Keratinocyte (primary cell): Measurements from ENCODE around the gene ARID5A. TPM values are rescaled to one million over a fixed set of nuclear protein-coding genes. Genes with fewer than 3 reads are reported as not detected.
"Not testable (repeated sequence)": the region's sequence is repeated elsewhere in the genome, so short reads cannot be mapped to it uniquely, and the experiment has no call there.

Source experiments
- DNase-seq: peaks from one replicate; pipeline ENCODE4 v3.0.0-alpha.2; 2011; ENCODE audit warnings: low read depth, missing footprints, low spot score
- FAIRE-seq: peaks from 2 replicates; lab custom pipeline; 2011; peaks lifted over from hg19 to GRCh38; lab: Jason Lieb, UNC
- H2AFZ ChIP-seq: 2 replicates; pipeline ENCODE4 v1.6.0; 2012; ENCODE audit warnings: low read length, control low read depth, inconsistent platforms; ENCODE audit not compliant: control insufficient read depth
- H3K27ac ChIP-seq: 2 replicates; pipeline ENCODE4 v1.5.1; 2011; ENCODE audit warnings: low read length; ENCODE audit not compliant: control insufficient read depth, insufficient read depth
- H3K27me3 ChIP-seq: 3 replicates; pipeline ENCODE4 v1.6.0; 2011; ENCODE audit warnings: low read length; ENCODE audit not compliant: control insufficient read depth, insufficient read depth; ENCODE audit errors: extremely low read depth
- H3K36me3 ChIP-seq, 2 experiments: 2 replicates in 1 of 2; 3 replicates in 1 of 2; pipeline ENCODE4 v1.5.1; 2011; ENCODE audit warnings: low read length in 2 of 2, mild to moderate bottlenecking in 1 of 2; ENCODE audit not compliant: control insufficient read depth in 2 of 2, insufficient read depth in 2 of 2; ENCODE audit errors: extremely low read depth in 1 of 2
- H3K4me1 ChIP-seq: 3 replicates; pipeline ENCODE4 v1.5.1; 2011; ENCODE audit warnings: low read length; ENCODE audit not compliant: control insufficient read depth, insufficient read depth; ENCODE audit errors: extremely low read depth
- H3K4me2 ChIP-seq: 3 replicates; pipeline ENCODE4 v1.6.0; 2011; ENCODE audit warnings: low read depth, low read length; ENCODE audit not compliant: control insufficient read depth, insufficient read depth; ENCODE audit errors: extremely low read depth
- H3K4me3 ChIP-seq, 3 experiments: fragments of 200-600 bp in 1 of 3; sonication (generic) in 1 of 3; 2 replicates in 2 of 3; 3 replicates in 1 of 3; pipeline ENCODE4 v1.5.1; 2011 to 2016; ENCODE audit warnings: low read length in 3 of 3, mild to moderate bottlenecking in 3 of 3, control low read depth in 2 of 3, inconsistent platforms in 1 of 3, low read depth in 1 of 3, mixed read lengths in 1 of 3, mixed run types in 1 of 3, moderate library complexity in 1 of 3; ENCODE audit not compliant: control insufficient read depth in 2 of 3, insufficient read depth in 2 of 3; ENCODE audit errors: extremely low read depth in 1 of 3
- H3K79me2 ChIP-seq: 2 replicates; pipeline ENCODE4 v1.6.0; 2012; ENCODE audit warnings: low read length; ENCODE audit not compliant: control insufficient read depth, insufficient read depth
- H3K9ac ChIP-seq: 3 replicates; pipeline ENCODE4 v1.6.0; 2011; ENCODE audit warnings: low read length; ENCODE audit not compliant: control insufficient read depth, insufficient read depth; ENCODE audit errors: extremely low read depth
- H3K9me1 ChIP-seq: 3 replicates; pipeline ENCODE4 v1.6.0; 2011; ENCODE audit warnings: low read length; ENCODE audit not compliant: control insufficient read depth, insufficient read depth; ENCODE audit errors: extremely low read depth
- H3K9me3 ChIP-seq: 2 replicates; pipeline ENCODE4 v1.5.1; 2012; ENCODE audit warnings: low read depth, low read length; ENCODE audit not compliant: control insufficient read depth
- H4K20me1 ChIP-seq: 3 replicates; pipeline ENCODE4 v1.6.0; 2011; ENCODE audit warnings: low read length; ENCODE audit not compliant: control insufficient read depth, insufficient read depth; ENCODE audit errors: extremely low read depth
- EZH2 ChIP-seq: IDR thresholded peaks from one replicate; pipeline ENCODE4 v1.6.1; 2012; ENCODE audit warnings: inconsistent platforms, mild to moderate bottlenecking, low read length, moderate library complexity
- dilution Hi-C: fragments of 300-500 bp; cut with MboI; formaldehyde crosslinking; loops from one replicate; pipeline ENCODE4 v1.7.0; 2020; ENCODE audit warnings: low sequenced_read_pairs; ENCODE audit not compliant: extremely low pct_ligation_motif_present
- polyA plus RNA-seq, 5 experiments: library from polyadenylated mRNA; depleted of rRNA in 3 of 5; stranded (reverse) in 3 of 5; stranded (forward) in 1 of 5; unstranded in 1 of 5; fragments of >200 nt; gene quantifications; 1 replicate in 1 of 5; 2 replicates in 3 of 5; 3 replicates in 1 of 5; pipeline versions ENCODE4 v1.2.1 to v1.2.3, GENCODE V29; 2011 to 2012; ENCODE audit warnings: missing spikeins in 2 of 5, low read depth in 1 of 5, low replicate concordance in 1 of 5
- TF ChIP-seq, protein P1 (sequence below), 3 experiments: IDR thresholded peaks in 1 of 3; conservative IDR thresholded peaks in 1 of 3; optimal IDR thresholded peaks in 1 of 3; 2 replicates in 2 of 3; 3 replicates in 1 of 3; pipeline versions ENCODE3 to v1.5.1; 2011; ENCODE audit warnings: low read length in 3 of 3, mild to moderate bottlenecking in 3 of 3, moderate library complexity in 2 of 3, control low read depth in 1 of 3, inconsistent platforms in 1 of 3; ENCODE audit not compliant: insufficient read depth in 2 of 3; ENCODE audit errors: extremely low read depth in 1 of 3

Gene ARID5A
- polyA plus RNA-seq, 1 donor (not counting 4 experiments of a cell fraction or from before 2014, with no cell fraction given): 1.6 TPM

DNA sequence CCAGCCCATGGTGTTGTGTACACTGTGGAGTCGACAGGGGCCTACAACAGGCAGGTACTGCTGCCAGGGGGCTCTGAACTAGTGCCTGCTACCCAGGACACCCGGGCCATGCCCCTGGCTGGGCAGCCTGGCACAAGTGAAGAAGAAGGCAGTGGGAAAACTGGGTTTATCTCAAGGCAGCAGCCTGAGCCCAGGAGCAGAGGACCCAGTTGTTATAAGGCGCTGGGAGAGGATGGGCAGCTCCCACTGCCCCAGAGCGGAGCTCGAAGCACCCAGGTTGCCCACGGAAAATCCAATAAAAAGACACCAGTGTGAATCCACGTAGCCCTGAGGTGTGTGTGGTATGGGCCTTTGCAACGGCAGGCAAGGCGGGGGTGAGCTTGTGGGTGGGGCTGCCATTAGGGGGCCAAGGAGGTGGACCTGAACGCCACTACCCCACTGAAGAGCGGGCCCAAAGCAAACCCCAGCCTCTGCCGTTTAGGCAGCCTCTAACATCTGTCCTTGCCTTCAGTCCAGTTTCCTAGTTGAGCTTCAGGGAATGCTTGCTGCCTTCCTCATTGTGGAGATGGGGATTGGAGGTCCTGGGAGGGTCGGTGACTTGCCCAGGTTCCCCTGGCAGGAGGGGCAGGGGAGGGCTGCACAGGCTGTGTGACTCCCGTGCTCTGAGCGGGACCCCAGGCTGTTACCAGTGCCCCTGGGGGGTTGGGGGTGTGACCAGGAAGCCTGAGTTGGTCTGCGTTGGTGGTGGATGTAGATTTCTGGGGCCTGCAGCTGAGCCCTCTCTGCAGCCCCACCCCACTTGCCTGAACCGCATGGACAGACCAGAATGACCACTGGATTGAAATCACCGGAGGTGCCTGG lies 16.0 kb downstream of the ARID5A start:
- no peak for TF ChIP-seq EZH2
- TF ChIP-seq, protein P1, sequence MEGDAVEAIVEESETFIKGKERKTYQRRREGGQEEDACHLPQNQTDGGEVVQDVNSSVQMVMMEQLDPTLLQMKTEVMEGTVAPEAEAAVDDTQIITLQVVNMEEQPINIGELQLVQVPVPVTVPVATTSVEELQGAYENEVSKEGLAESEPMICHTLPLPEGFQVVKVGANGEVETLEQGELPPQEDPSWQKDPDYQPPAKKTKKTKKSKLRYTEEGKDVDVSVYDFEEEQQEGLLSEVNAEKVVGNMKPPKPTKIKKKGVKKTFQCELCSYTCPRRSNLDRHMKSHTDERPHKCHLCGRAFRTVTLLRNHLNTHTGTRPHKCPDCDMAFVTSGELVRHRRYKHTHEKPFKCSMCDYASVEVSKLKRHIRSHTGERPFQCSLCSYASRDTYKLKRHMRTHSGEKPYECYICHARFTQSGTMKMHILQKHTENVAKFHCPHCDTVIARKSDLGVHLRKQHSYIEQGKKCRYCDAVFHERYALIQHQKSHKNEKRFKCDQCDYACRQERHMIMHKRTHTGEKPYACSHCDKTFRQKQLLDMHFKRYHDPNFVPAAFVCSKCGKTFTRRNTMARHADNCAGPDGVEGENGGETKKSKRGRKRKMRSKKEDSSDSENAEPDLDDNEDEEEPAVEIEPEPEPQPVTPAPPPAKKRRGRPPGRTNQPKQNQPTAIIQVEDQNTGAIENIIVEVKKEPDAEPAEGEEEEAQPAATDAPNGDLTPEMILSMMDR (optimal IDR thresholded peaks at IDR 0.05 in 1 of 3, IDR thresholded peaks at IDR 0.05 in 1 of 3, conservative IDR thresholded peaks at IDR 0.05 in 1 of 3; ENCODE audit: extremely low read depth in 1 of 3, insufficient read depth in 2 of 3, low read length in 3 of 3): no peak
- no peaks in the 10 kb centered on the region for H4K20me1 ChIP-seq
- no peaks in the 10 kb centered on the region for H3K27me3 ChIP-seq
- H3K9me3 ChIP-seq: peaks cover 2% of the 10 kb centered on the region
- dilution Hi-C loops: no loop called here
- no peaks in the 10 kb centered on the region for H3K9me1 ChIP-seq
- H2AFZ ChIP-seq: no peak overlapping the region
- no peaks in the 10 kb centered on the region for H3K36me3 ChIP-seq
- peaks cover 12% of the 10 kb centered on the region for H3K4me1 ChIP-seq
- no peak overlapping the region for H3K9ac ChIP-seq
- FAIRE-seq: no peak
- H3K79me2 ChIP-seq: no peaks in the 10 kb centered on the region
- no peak overlapping the region for H3K27ac ChIP-seq
- DNase-seq: no peak
- H3K4me2 ChIP-seq: no peak overlapping the region
- H3K4me3 ChIP-seq: no peak overlapping the region

DNA sequence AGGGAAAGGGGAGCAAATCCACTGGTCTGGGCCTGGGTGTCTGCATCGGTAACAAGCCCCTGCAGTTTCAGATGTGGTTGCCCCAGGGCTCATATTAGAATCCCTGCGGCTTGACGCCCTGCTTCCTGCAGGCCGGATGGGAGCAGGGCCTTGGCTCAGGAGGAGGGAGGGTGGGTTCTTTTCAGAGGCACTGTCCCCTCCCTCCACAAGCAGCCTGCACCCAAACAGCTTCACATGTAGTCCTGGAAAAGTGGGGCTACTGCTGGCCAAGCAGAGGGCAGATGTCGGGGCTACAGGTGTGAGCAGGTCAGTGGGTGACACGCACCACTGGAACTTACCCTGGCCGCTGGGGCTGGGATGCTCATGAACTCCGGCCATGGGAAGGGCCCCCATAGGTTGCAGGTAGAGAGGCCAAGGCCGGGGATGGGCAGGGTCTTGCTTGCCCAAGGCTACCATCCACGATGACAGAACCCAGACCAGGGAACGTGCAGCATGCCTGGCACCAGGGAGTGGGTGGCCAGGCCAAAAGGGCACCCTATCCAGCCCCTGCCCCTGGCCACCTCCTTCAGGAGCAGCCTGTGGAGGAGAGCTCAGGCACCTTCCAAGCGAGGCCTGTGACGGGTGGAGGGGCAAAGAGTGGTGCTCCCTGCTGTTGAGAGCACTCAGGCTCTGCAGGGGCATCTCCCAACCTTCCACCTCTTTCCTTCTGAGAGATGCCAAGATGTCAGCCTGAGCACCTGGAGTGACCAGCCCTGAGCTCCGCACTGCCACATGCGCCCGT lies 16.8 kb downstream of the ARID5A start:
- Histone ChIP-seq H3K4me3 (no peak overlapping the region), H3K9me1 (no peaks in the 10 kb centered on the region), H3K36me3 (no peaks in the 10 kb centered on the region), H3K79me2 (no peaks in the 10 kb centered on the region), H4K20me1 (no peaks in the 10 kb centered on the region), H3K27ac (no peak overlapping the region), H3K9ac (no peak overlapping the region), H3K4me2 (no peak overlapping the region), H3K4me1 (peaks cover 12% of the 10 kb centered on the region), H3K27me3 (no peaks in the 10 kb centered on the region), H3K9me3 (peaks cover 2% of the 10 kb centered on the region), H2AFZ (no peak overlapping the region)
- TF ChIP-seq, protein P1 (optimal IDR thresholded peaks at IDR 0.05 in 1 of 3, IDR thresholded peaks at IDR 0.05 in 1 of 3, conservative IDR thresholded peaks at IDR 0.05 in 1 of 3; ENCODE audit: extremely low read depth in 1 of 3, insufficient read depth in 2 of 3, low read length in 3 of 3): no peak
- no peak for TF ChIP-seq EZH2
- no peak for FAIRE-seq
- dilution Hi-C loops: no loop called here
- no peak for DNase-seq

DNA sequence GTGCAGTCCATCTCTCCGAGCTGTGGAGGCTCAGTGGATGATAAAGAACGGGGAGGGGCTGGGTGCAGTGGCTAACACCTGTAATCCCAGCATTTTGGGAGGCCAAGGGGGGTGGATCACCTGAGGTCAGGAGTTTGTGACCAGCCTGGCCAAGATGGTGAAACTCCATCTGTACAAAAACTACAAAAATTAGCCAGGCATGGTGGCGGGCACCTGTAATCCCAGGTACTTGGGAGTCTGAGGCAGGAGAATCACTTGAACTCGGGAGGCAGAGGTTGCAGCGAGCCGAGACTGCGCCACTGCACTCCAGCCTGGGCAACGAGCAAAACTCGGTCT lies 17.4 kb downstream of the ARID5A start:
- H3K27me3 ChIP-seq, H4K20me1 ChIP-seq, FAIRE-seq, dilution Hi-C loops, H3K36me3 ChIP-seq, H3K9me3 ChIP-seq, H2AFZ ChIP-seq, H3K79me2 ChIP-seq, DNase-seq, H3K9me1 ChIP-seq, H3K9ac ChIP-seq, H3K4me3 ChIP-seq, H3K27ac ChIP-seq: not testable (repeated sequence)
- H3K4me1 ChIP-seq: peaks cover 12% of the 10 kb centered on the region
- peak overlapping the region; percentile 54 for H3K4me2 ChIP-seq
